Measurements from ENCODE around the gene MAGEF1.

Gene MAGEF1

DNA sequence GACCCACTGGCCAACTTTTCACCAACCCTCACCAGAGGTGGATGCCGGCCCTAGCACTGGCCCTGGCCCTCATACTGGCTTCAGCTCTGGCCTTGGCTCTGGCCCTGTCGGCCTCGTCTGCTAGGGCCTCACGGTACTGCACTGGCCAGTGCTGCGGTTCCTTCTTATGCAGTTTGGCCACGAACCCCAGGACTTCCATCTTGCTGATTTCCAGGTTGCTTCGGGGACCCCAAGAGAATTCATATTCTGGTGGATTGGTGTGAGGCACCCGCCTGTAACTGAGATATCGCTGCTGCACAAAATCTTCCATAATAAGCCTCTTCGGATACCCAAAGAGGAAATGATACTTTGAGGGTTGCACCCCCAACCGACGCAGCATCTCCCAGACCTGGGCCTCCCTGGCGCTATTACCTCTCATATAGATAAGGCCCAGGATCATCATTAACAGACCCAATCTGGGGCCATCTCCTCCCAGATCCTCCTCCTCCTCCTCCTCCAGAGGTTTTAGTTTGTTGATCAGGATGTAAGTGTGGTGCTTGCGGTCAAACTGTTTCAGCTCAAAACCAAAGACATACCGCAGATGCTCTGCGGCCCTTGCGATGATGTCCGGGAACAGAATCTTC lies 883 bp downstream of the MAGEF1 start:
- DNase-seq (ENCODE audit: extremely low read depth, low read depth) = no peak
- TF ChIP-seq, protein P1, sequence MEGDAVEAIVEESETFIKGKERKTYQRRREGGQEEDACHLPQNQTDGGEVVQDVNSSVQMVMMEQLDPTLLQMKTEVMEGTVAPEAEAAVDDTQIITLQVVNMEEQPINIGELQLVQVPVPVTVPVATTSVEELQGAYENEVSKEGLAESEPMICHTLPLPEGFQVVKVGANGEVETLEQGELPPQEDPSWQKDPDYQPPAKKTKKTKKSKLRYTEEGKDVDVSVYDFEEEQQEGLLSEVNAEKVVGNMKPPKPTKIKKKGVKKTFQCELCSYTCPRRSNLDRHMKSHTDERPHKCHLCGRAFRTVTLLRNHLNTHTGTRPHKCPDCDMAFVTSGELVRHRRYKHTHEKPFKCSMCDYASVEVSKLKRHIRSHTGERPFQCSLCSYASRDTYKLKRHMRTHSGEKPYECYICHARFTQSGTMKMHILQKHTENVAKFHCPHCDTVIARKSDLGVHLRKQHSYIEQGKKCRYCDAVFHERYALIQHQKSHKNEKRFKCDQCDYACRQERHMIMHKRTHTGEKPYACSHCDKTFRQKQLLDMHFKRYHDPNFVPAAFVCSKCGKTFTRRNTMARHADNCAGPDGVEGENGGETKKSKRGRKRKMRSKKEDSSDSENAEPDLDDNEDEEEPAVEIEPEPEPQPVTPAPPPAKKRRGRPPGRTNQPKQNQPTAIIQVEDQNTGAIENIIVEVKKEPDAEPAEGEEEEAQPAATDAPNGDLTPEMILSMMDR (IDR thresholded peaks at IDR 0.05; ENCODE audit: low read depth, low read length) = no peak

DNA sequence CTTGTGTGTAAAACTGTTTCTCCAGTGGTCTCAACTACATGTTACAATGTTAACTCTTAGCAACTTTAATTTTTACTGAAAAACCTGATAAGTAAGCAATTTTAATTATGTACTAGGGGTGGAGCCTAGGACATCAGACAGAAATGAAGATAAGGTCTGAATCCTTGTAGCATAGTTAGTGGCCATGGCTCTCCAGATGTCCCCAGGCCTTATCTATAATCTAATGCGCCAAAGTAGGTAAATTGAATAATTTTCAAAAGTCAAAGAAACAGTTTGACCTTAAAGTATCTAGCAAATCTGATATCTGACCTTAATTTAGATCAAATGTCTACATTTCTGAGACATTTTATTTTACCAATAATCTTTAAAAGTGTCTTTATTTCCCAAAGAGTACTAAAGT lies 8.2 kb downstream of the MAGEF1 start:
- no peak for DNase-seq (ENCODE audit: extremely low read depth, low read depth)
- TF ChIP-seq, protein P1 (IDR thresholded peaks at IDR 0.05; ENCODE audit: low read depth, low read length) = no peak

DNA sequence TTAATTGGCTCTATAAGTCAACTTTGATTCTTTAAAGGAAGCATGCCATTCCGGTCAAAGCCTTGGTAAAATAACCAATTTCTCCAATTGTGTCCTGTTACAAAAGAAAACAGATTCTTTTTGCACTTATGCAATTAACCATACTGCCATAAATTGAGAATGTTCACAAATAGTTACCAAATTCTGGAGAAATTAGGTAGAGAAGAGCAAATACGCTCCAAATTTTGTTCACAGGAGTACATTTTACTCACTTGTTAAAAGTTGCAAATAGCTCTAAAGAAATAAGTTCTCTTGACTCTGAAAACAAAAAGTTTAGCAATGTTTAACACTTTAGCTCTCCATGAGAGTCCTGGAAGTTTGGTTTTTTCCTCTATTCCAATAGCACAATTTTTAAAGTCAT lies 11.1 kb downstream of the MAGEF1 start:
- TF ChIP-seq, protein P1 (IDR thresholded peaks at IDR 0.05; ENCODE audit: low read depth, low read length) = no peak

DNA sequence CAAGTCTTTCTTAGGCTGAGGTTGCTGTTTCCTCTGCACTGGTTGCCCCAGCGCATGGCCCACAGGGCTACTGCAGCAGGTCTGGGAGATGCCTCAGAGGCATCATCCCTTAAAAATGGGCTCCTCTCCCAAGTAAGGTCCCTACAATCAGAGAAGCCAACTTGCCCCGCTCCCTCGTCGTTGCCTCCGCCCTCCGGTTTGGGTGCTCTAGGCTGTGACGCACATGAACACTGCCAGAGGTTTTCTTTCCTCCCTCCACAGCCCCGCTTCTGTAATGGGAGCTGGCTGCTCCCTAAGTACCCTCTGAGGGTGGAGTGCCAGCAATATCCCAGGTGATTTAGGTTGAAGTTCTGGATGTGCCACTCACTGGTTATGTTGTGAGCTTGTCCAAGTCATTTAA lies 14.0 kb downstream of the MAGEF1 start:
- DNase-seq (ENCODE audit: extremely low read depth, low read depth) = no peak
- TF ChIP-seq, protein P1 (IDR thresholded peaks at IDR 0.05; ENCODE audit: low read depth, low read length) = no peak

More for the DNA sequence above, 11.1 kb downstream of the MAGEF1 start:
- DNase-seq (ENCODE audit: extremely low read depth, low read depth) = no peak

DNA sequence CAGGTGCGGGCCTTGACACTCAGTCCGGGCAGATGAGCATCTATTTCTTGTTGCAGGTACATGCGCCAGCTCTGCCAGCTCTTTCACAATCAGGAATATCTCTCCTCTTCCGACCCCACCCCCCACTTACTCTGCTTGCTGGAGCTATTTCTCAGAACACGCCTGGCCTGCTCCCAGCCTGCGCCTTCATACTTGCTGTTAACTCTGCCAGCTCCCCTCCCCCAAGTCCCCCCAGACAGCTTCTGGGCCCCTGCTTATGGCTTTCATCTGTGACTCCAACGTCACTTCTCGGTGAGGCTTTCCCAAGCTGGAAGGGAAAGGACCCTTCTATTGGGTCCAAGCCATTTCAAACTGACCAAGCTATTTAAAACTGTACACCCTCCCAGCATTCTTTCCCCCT lies 15.2 kb downstream of the MAGEF1 start:
- DNase-seq (ENCODE audit: extremely low read depth, low read depth) = no peak

DNA sequence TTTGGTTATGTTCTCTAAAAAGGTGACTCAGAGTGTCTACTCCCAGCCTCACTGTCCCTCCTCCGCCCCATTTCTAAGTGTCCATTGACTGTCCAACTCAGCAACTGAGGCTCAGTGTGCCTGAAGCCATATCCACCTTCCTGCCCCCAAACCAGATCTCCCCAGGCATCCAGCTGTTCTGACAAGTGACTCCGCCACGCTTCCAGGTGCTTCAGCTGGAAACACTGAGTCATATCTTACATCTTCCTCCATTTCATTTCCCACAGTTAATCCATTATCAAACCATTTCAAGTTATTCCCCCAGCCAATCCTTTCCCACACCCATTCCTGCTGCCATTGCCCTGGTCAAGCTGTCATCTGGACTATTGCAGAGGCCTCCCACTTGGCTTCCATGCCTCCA lies 17.1 kb downstream of the MAGEF1 start:
- TF ChIP-seq, protein P1 (IDR thresholded peaks at IDR 0.05; ENCODE audit: low read depth, low read length) = no peak
- DNase-seq (ENCODE audit: extremely low read depth, low read depth) = no peak

More for the DNA sequence above, 15.2 kb downstream of the MAGEF1 start:
- TF ChIP-seq, protein P1 (IDR thresholded peaks at IDR 0.05; ENCODE audit: low read depth, low read length) = no peak

DNA sequence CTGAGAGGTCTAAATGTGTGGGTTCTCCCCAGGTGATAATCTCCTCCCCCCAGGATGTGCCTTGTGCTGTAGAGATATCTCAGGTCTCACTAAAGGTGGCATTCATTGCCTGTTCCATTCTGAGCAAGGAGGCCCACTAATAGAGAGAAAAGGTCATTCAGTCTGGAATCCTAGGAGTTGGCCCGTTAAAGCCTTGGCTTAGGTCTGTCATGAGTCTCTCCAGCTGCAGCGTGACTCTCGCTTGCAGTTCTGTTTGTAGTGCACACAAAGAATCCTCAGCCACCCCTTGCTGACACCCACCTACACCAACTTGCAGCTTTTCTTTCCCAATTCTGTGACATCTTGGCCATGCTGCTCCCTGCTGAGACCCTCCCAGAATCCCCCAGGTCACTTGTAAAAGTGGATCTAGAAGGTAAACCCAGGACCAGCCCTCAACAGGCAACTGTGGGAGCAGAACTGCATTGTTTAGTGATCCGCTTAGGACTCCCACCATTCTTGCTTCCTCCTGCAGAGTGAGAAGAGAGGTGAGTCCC lies 17.7 kb downstream of the MAGEF1 start:
- TF ChIP-seq, protein P1 (IDR thresholded peaks at IDR 0.05; ENCODE audit: low read depth, low read length) = no peak
- no peak for DNase-seq (ENCODE audit: extremely low read depth, low read depth)

Data from AG09319 (cell line).